ENCODE measurements around the gene ERICH3. TPM values are rescaled to one million over a fixed set of nuclear protein-coding genes. Genes with fewer than 3 reads are reported as not detected.

ERICH3 gene
- total RNA-seq, 1 experiment from 2014 or later = not detected

DNA sequence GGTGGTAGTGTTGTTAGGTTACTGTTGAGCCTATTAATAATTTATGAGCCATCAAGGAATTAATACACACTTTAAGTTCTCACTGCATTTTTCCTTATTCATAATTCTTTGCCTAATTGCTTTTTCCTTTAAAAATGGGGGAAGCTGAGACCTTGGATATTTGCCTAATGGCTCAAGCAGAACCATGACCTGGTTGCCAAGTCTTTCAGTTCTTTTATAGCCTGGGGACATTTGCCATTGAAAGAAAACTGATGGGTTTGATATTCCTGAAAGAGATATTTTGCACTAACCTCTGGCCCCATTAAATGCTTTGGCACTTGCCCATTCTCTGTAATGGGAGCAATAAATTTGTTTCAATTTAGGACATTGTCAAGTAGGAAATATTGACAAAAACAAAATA, 142.7 kb downstream of the ERICH3 start:
- H2BK5ac ChIP-seq (ENCODE audit: insufficient read length, low read length) = no peak overlapping the region
- no peak overlapping the region for H4K91ac ChIP-seq (ENCODE audit: insufficient read length, low read depth, low read length)
- no peak overlapping the region for H2AFZ ChIP-seq (ENCODE audit: low read length)
- no peak overlapping the region for H3K27ac ChIP-seq (ENCODE audit: insufficient read length, low read depth, low read length)
- no peaks in the 10 kb centered on the region for H3K9me3 ChIP-seq (ENCODE audit: control insufficient read depth, low read depth, low read length)
- no peaks in the 10 kb centered on the region; a peak in 1 of 5 replicates for H3K9me3 Mint-ChIP-seq
- no peak overlapping the region for H2AK5ac ChIP-seq (ENCODE audit: insufficient read length, low read length)
- H3K18ac ChIP-seq (ENCODE audit: insufficient read length, low read depth, low read length) = no peak overlapping the region
- TF ChIP-seq, protein P1, sequence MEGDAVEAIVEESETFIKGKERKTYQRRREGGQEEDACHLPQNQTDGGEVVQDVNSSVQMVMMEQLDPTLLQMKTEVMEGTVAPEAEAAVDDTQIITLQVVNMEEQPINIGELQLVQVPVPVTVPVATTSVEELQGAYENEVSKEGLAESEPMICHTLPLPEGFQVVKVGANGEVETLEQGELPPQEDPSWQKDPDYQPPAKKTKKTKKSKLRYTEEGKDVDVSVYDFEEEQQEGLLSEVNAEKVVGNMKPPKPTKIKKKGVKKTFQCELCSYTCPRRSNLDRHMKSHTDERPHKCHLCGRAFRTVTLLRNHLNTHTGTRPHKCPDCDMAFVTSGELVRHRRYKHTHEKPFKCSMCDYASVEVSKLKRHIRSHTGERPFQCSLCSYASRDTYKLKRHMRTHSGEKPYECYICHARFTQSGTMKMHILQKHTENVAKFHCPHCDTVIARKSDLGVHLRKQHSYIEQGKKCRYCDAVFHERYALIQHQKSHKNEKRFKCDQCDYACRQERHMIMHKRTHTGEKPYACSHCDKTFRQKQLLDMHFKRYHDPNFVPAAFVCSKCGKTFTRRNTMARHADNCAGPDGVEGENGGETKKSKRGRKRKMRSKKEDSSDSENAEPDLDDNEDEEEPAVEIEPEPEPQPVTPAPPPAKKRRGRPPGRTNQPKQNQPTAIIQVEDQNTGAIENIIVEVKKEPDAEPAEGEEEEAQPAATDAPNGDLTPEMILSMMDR (conservative IDR thresholded peaks at IDR 0.05) = no peak
- no peak overlapping the region for H3T11ph ChIP-seq (ENCODE audit: low read length)
- H4K8ac ChIP-seq (replicated peaks; ENCODE audit: insufficient read length, low read depth, low read length) = no peak overlapping the region
- H2BK120ac ChIP-seq (ENCODE audit: low read depth, low read length, poor library complexity, severe bottlenecking) = no peak overlapping the region
- H3K27me3 ChIP-seq (ENCODE audit: insufficient read depth, low read length) = no peaks in the 10 kb centered on the region
- H4K20me1 ChIP-seq (ENCODE audit: control insufficient read depth, insufficient read depth, insufficient read length) = no peaks in the 10 kb centered on the region
- H3K4me1 Mint-ChIP-seq = peaks cover 8% of the 10 kb centered on the region in 2 experiments
- H2BK12ac ChIP-seq (ENCODE audit: insufficient read length, low read depth, low read length) = no peak overlapping the region
- H4K5ac ChIP-seq (ENCODE audit: insufficient read length, low read depth, low read length) = no peak overlapping the region
- no peaks in the 10 kb centered on the region for H3K79me2 ChIP-seq (ENCODE audit: insufficient read depth, low read length)
- no peak for DNase-seq
- no peak overlapping the region for H3K9ac ChIP-seq (ENCODE audit: extremely low read depth, insufficient read length, low read length)
- H3K36me3 Mint-ChIP-seq (ENCODE audit: insufficient read depth in 1 of 3, low read depth in 3 of 3) = no peaks in the 10 kb centered on the region
- H3K79me1 ChIP-seq (ENCODE audit: insufficient read depth, low read depth, low read length, poor library complexity, severe bottlenecking) = no peaks in the 10 kb centered on the region
- no peak overlapping the region for H2BK15ac ChIP-seq (ENCODE audit: low read depth, low read length)
- no peak overlapping the region for H3K56ac ChIP-seq (ENCODE audit: insufficient read length, low read depth, low read length)
- no peak overlapping the region for H3K14ac ChIP-seq (ENCODE audit: insufficient read depth, low read length)
- H3K4me3 Mint-ChIP-seq = no peak overlapping the region
- no peak overlapping the region for H3K23ac ChIP-seq (ENCODE audit: insufficient read length, low read depth, low read length)
- no peak overlapping the region for H3K4ac ChIP-seq (ENCODE audit: low read depth, low read length)
- no peak overlapping the region for H2BK20ac ChIP-seq (ENCODE audit: low read depth, low read length, poor library complexity, severe bottlenecking)
- no peaks in the 10 kb centered on the region for H3K4me1 ChIP-seq (ENCODE audit: insufficient read depth, low read length)
- no peak overlapping the region for H3K4me2 ChIP-seq (ENCODE audit: insufficient read depth, insufficient read length, low read length)
- H3K27me3 Mint-ChIP-seq (ENCODE audit: low read depth) = no peaks in the 10 kb centered on the region
- H3K27ac Mint-ChIP-seq = no peak overlapping the region
- no peaks in the 10 kb centered on the region for H3K23me2 ChIP-seq (ENCODE audit: insufficient read length, low read depth, low read length, poor library complexity, severe bottlenecking)

Measured in H9 (cell line).